IMR-90 (cell line): ENCODE data around the gene SELENOM. TPM values are rescaled to one million over a fixed set of nuclear protein-coding genes. Genes with fewer than 3 reads are reported as not detected.
A peak's percentile ranks its signal among the peaks of the same experiment; 100 is the strongest.

Experiments
- ATAC-seq: fragments of 200-7000 bp; cut with Tn5 transposase; 2 replicates; pipeline ENCODE4 v1.9.1; 2020; ENCODE audit warnings: low read depth, mild to moderate bottlenecking, moderate library complexity
- BruUV-seq: library from RNA; stranded (reverse); fragments of 400-500 nt; replicated peaks from 2 replicates; lab custom pipeline; 2021; lab: Mats Ljungman, UMichigan
- CTCF ChIA-PET: fragments of 300-600 bp; formaldehyde crosslinking; extraction: SDS; loops from one replicate; lab custom pipeline; 2021; ENCODE audit warnings: antibody characterized with exemption; lab: Yijun Ruan, JAX
- POLR2A ChIA-PET: fragments of 300-600 bp; sonication (Branson Sonifier 250); formaldehyde crosslinking; loops from one replicate; lab custom pipeline; 2022; ENCODE audit warnings: antibody characterized with exemption; ENCODE audit not compliant: unreplicated experiment; lab: Charles Lee
- DNase-seq: peaks from one replicate; pipeline ENCODE4 v3.0.0; 2013
- H2AFZ ChIP-seq: replicated peaks from 2 replicates; pipeline ENCODE3; 2013; ENCODE audit warnings: low read length, mild to moderate bottlenecking; ENCODE audit not compliant: poor library complexity
- H2AK5ac ChIP-seq: 2 replicates; pipeline ENCODE4 v1.6.1; 2013; ENCODE audit warnings: low read depth, low read length, inconsistent platforms
- H2AK9ac ChIP-seq: replicated peaks from 2 replicates; pipeline ENCODE3; 2013; ENCODE audit warnings: mild to moderate bottlenecking, low read depth, low read length, moderate library complexity; ENCODE audit not compliant: poor library complexity
- H2BK120ac ChIP-seq: 2 replicates; pipeline ENCODE4 v1.6.1; 2013; ENCODE audit warnings: low read depth, low read length, inconsistent platforms
- H2BK15ac ChIP-seq: 3 replicates; pipeline ENCODE4 v1.6.1; 2013; ENCODE audit warnings: low read depth, low read length, inconsistent platforms
- H2BK20ac ChIP-seq: 2 replicates; pipeline ENCODE4 v1.6.1; 2013; ENCODE audit warnings: low read depth, mild to moderate bottlenecking, inconsistent platforms, low read length, moderate library complexity
- H2BK5ac ChIP-seq: 2 replicates; pipeline ENCODE4 v1.6.1; 2013; ENCODE audit warnings: mild to moderate bottlenecking, low read depth, low read length, inconsistent platforms; ENCODE audit not compliant: poor library complexity, severe bottlenecking
- H3K14ac ChIP-seq: replicated peaks from 2 replicates; pipeline ENCODE4 v1.6.1; 2013; ENCODE audit warnings: low read depth, low read length, inconsistent platforms
- H3K18ac ChIP-seq: 2 replicates; pipeline ENCODE4 v1.6.1; 2013; ENCODE audit warnings: low read depth, low read length, control low read depth
- H3K23ac ChIP-seq: 2 replicates; pipeline ENCODE4 v1.6.1; 2013; ENCODE audit warnings: low read depth, low read length, inconsistent platforms
- H3K27ac ChIP-seq: 2 replicates; pipeline ENCODE4 v1.5.1; 2013; ENCODE audit warnings: mild to moderate bottlenecking, control low read depth, low read length; ENCODE audit not compliant: insufficient read depth
- H3K27me3 ChIP-seq: 2 replicates; pipeline ENCODE4 v1.6.1; 2013; ENCODE audit warnings: low read length; ENCODE audit not compliant: control insufficient read depth, insufficient read depth
- H3K36me3 ChIP-seq: 2 replicates; pipeline ENCODE4 v1.6.1; 2013; ENCODE audit warnings: low read length, mixed read lengths; ENCODE audit not compliant: control insufficient read depth, insufficient read depth
- H3K4ac ChIP-seq: 2 replicates; pipeline ENCODE4 v1.6.1; 2013; ENCODE audit warnings: low read depth, low read length, inconsistent platforms
- H3K4me1 ChIP-seq: 2 replicates; pipeline ENCODE4 v1.6.1; 2013; ENCODE audit warnings: low read length, mixed read lengths; ENCODE audit not compliant: control insufficient read depth, insufficient read depth
- H3K4me2 ChIP-seq: 2 replicates; pipeline ENCODE4 v1.6.1; 2013; ENCODE audit warnings: low read depth, mild to moderate bottlenecking, control low read depth, low read length, moderate library complexity
- H3K4me3 ChIP-seq: 2 replicates; pipeline ENCODE4 v1.5.1; 2013; ENCODE audit warnings: low read depth, mild to moderate bottlenecking, control low read depth, low read length, moderate library complexity; ENCODE audit not compliant: insufficient read depth
- H3K56ac ChIP-seq: 2 replicates; pipeline ENCODE4 v1.6.1; 2013; ENCODE audit warnings: low read length, inconsistent platforms; ENCODE audit not compliant: insufficient read depth; ENCODE audit errors: extremely low read depth
- H3K79me1 ChIP-seq, 2 experiments: 2 replicates each; pipeline ENCODE4 v1.6.1; 2013; ENCODE audit warnings: low read length in 2 of 2, inconsistent platforms in 1 of 2, low read depth in 1 of 2
- H3K9ac ChIP-seq: 2 replicates; pipeline ENCODE4 v1.6.1; 2013; ENCODE audit warnings: low read depth, low read length, control low read depth
- H3K9me1 ChIP-seq: 2 replicates; pipeline ENCODE4 v1.6.1; 2013; ENCODE audit warnings: low read length, inconsistent platforms; ENCODE audit not compliant: insufficient read depth
- H3K9me3 ChIP-seq: 2 replicates; pipeline ENCODE4 v1.6.1; 2013; ENCODE audit warnings: low read length; ENCODE audit not compliant: control insufficient read depth, insufficient read depth
- H4K20me1 ChIP-seq: 2 replicates; pipeline ENCODE4 v1.6.1; 2013; ENCODE audit warnings: low read length, inconsistent platforms; ENCODE audit not compliant: insufficient read depth
- H4K5ac ChIP-seq: 2 replicates; pipeline ENCODE4 v1.6.1; 2013; ENCODE audit warnings: mild to moderate bottlenecking, low read depth, low read length, control low read depth
- H4K8ac ChIP-seq, 2 experiments: 2 replicates each; pipeline ENCODE4 v1.6.1; 2013; ENCODE audit warnings: low read depth in 2 of 2, low read length in 2 of 2, control low read depth in 1 of 2, inconsistent platforms in 1 of 2
- H4K91ac ChIP-seq: 2 replicates; pipeline ENCODE4 v1.6.1; 2013; ENCODE audit warnings: low read depth, low read length, inconsistent platforms; ENCODE audit not compliant: insufficient read depth
- BHLHE40 ChIP-seq: fragments of 150-350 bp; IDR thresholded peaks from 2 replicates; pipeline ENCODE4 v1.6.1; 2016; ENCODE audit warnings: mild to moderate bottlenecking, low read depth, low read length
- CEBPB ChIP-seq: IDR thresholded peaks from 2 replicates; pipeline ENCODE4 v1.6.1; 2012; ENCODE audit warnings: low read depth, low read length, improper control_type of control experiment
- CHD1 ChIP-seq: IDR thresholded peaks from 2 replicates; pipeline ENCODE4 v1.6.1; 2012; ENCODE audit warnings: low read depth, low read length, improper control_type of control experiment
- FOS ChIP-seq: fragments of 150-350 bp; IDR thresholded peaks from 2 replicates; pipeline ENCODE4 v1.6.1; 2016; ENCODE audit warnings: low read depth, low read length
- MAFK ChIP-seq: IDR thresholded peaks from 2 replicates; pipeline ENCODE4 v1.6.1; 2012; ENCODE audit warnings: low read depth, low read length, improper control_type of control experiment
- MAZ ChIP-seq: IDR thresholded peaks from 2 replicates; pipeline ENCODE4 v1.6.1; 2012; ENCODE audit warnings: low read depth, mild to moderate bottlenecking, low read length, improper control_type of control experiment, moderate library complexity, borderline replicate concordance
- MXI1 ChIP-seq: IDR thresholded peaks from 2 replicates; pipeline ENCODE4 v1.6.1; 2012; ENCODE audit warnings: low read depth, mild to moderate bottlenecking, low read length, moderate library complexity, borderline replicate concordance
- NFE2L2 ChIP-seq: fragments of 150-350 bp; IDR thresholded peaks from 2 replicates; pipeline ENCODE4 v1.6.1; 2016; ENCODE audit warnings: low read depth, mild to moderate bottlenecking, low read length
- RAD21 ChIP-seq: IDR thresholded peaks from 2 replicates; pipeline ENCODE4 v1.6.1; 2012; ENCODE audit warnings: low read length, improper control_type of control experiment
- RFX5 ChIP-seq: IDR thresholded peaks from 2 replicates; pipeline ENCODE4 v1.8.0; 2012; ENCODE audit warnings: low read depth, mild to moderate bottlenecking, low read length, moderate library complexity
- SMC3 ChIP-seq: fragments of 150-350 bp; IDR thresholded peaks from 2 replicates; pipeline ENCODE4 v1.6.1; 2016; ENCODE audit warnings: low read depth, mild to moderate bottlenecking, antibody characterized with exemption, low read length, moderate library complexity
- WGBS, 2 experiments: methylation state at CpG; one replicate each; pipeline versions ENCODE4 v1.1.5 to v1.1.7; 2013; ENCODE audit warnings: missing lambda C conversion rate in 2 of 2; ENCODE audit not compliant: insufficient read length in 1 of 2; ENCODE audit errors: extremely low coverage in 2 of 2; 5-methylcytosine and 5-hydroxymethylcytosine counted together
- dilution Hi-C: fragments of 300-500 bp; cut with HindIII; formaldehyde crosslinking; loops from one replicate; pipeline ENCODE4 v1.14.3; 2018; ENCODE audit warnings: low sequenced_read_pairs; ENCODE audit not compliant: unreplicated experiment
- in situ Hi-C: fragments of 300-500 bp; cut with MboI; formaldehyde crosslinking; loops from 3 replicates; pipeline ENCODE4 v1.14.3; 2019; ENCODE audit warnings: low sequenced_read_pairs, inconsistent platforms, mixed read lengths
- intact Hi-C: fragments of 100-400 bp; cut with micrococcal nuclease; formaldehyde crosslinking; loops from 2 replicates; pipeline ENCODE4 v1.10.0; 2022
- polyA plus RNA-seq, 3 experiments: library from polyadenylated mRNA; depleted of rRNA; stranded (reverse); fragments of >200 nt; gene quantifications; 2 replicates each; pipeline ENCODE4 v1.2.3, GENCODE V29; 2012; ENCODE audit warnings: low replicate concordance in 1 of 3
- total RNA-seq: library from RNA; depleted of rRNA; stranded (reverse); fragments of >200 nt; gene quantifications from 2 replicates; pipeline ENCODE4 v1.2.3, GENCODE V29; 2012
- TF ChIP-seq, protein P1 (sequence below): fragments of 150-350 bp; IDR thresholded peaks from 2 replicates; pipeline ENCODE4 v1.6.1; 2017; ENCODE audit warnings: mild to moderate bottlenecking, antibody characterized with exemption, low read length, low read depth
- TF ChIP-seq, protein P2 (sequence below): conservative IDR thresholded peaks from 2 replicates; pipeline ENCODE4 v1.5.1; 2012; ENCODE audit warnings: mild to moderate bottlenecking, low read depth, low read length, improper control_type of control experiment
- TF ChIP-seq, protein P3 (sequence below): fragments of 150-350 bp; IDR thresholded peaks from 2 replicates; pipeline ENCODE4 v1.6.1; 2016; ENCODE audit warnings: low read depth, mild to moderate bottlenecking, low read length, moderate library complexity, borderline replicate concordance

Gene SELENOM
- total and polyA plus RNA-seq, 2 of the 4 experiments (the other 2 are of a cell fraction), result 46.2 to 270 TPM

DNA sequence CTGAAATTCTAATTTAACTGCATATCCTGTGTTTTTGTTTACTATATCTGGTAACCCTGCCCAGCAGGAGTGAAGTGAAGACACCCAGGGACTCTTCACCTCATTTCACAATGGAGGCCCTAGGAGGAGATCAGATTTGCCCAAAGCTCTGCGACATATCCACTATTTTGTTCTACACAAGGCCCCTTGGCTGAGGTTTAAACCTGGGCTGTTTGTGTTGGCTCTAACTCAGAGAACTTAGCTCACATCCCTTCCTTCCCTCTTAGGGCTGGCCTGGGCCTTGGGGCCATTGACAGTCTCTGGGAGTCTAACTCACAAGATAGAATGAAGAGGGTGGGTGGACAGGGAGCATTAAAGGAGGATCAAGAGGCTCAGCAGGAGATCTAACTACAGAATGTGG, 41.1 kb upstream of the SELENOM start:
- ATAC-seq, result peak; percentile 62
- Histone ChIP-seq H3K9me3 (peaks cover 4% of the 10 kb centered on the region; the same call in 1 of the 2 replicates), H2AK9ac (peak overlapping the region; percentile 57), H3K14ac (peak overlapping the region; percentile 51), H4K8ac (peak overlapping the region; percentile 65), H3K36me3 (no peaks in the 10 kb centered on the region), H3K27me3 (no peaks in the 10 kb centered on the region), H4K91ac (peak overlapping the region; percentile 67), H4K20me1 (no peaks in the 10 kb centered on the region), H2BK120ac (peak overlapping the region; percentile 60), H2BK20ac (peak overlapping the region; percentile 12; the same call in 1 of the 2 replicates), H3K4me2 (no peak overlapping the region), H3K27ac (peak overlapping the region; percentile 9; the same call in 1 of the 2 replicates), H2BK5ac (peak overlapping the region; percentile 9), H3K18ac (no peak overlapping the region), H4K5ac (peak overlapping the region; percentile 78), H2AFZ (peak overlapping the region; percentile 76), H3K56ac (no peak overlapping the region), H3K23ac (no peak overlapping the region), H3K4ac (peak overlapping the region; percentile 65), H3K79me1 (no peaks in the 10 kb centered on the region), H2BK15ac (peak overlapping the region; percentile 18; the same call in 1 of the 3 replicates), H3K9me1 (0 out of 2 replicates have a peak, but pooled peaks cover 4% of the 10 kb centered on the region), H3K9ac (peak overlapping the region; percentile 24), H2AK5ac (peak overlapping the region; percentile 29; the same call in 1 of the 2 replicates), H3K4me3 (no peak overlapping the region), H3K4me1 (peaks cover 5% of the 10 kb centered on the region)
- dilution Hi-C loops, result no loop called here
- CTCF ChIA-PET, result interaction anchor here (0.8 to 2.0 kb wide), 3 partner anchors 13 to 50 kb away, joined by 3 to 12 read pairs (median 3); partner anchors contain the start of gene SELENOM
- TF ChIP-seq FOS (no peak), RFX5 (no peak), MXI1 (no peak), RAD21 (no peak), BHLHE40 (no peak), SMC3 (no peak), MAZ (no peak), CHD1 (no peak), MAFK (no peak), CEBPB (no peak), NFE2L2 (no peak)
- TF ChIP-seq, protein P1, sequence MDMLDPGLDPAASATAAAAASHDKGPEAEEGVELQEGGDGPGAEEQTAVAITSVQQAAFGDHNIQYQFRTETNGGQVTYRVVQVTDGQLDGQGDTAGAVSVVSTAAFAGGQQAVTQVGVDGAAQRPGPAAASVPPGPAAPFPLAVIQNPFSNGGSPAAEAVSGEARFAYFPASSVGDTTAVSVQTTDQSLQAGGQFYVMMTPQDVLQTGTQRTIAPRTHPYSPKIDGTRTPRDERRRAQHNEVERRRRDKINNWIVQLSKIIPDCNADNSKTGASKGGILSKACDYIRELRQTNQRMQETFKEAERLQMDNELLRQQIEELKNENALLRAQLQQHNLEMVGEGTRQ, result no peak
- TF ChIP-seq, protein P2, sequence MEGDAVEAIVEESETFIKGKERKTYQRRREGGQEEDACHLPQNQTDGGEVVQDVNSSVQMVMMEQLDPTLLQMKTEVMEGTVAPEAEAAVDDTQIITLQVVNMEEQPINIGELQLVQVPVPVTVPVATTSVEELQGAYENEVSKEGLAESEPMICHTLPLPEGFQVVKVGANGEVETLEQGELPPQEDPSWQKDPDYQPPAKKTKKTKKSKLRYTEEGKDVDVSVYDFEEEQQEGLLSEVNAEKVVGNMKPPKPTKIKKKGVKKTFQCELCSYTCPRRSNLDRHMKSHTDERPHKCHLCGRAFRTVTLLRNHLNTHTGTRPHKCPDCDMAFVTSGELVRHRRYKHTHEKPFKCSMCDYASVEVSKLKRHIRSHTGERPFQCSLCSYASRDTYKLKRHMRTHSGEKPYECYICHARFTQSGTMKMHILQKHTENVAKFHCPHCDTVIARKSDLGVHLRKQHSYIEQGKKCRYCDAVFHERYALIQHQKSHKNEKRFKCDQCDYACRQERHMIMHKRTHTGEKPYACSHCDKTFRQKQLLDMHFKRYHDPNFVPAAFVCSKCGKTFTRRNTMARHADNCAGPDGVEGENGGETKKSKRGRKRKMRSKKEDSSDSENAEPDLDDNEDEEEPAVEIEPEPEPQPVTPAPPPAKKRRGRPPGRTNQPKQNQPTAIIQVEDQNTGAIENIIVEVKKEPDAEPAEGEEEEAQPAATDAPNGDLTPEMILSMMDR, result no peak
- TF ChIP-seq, protein P3, sequence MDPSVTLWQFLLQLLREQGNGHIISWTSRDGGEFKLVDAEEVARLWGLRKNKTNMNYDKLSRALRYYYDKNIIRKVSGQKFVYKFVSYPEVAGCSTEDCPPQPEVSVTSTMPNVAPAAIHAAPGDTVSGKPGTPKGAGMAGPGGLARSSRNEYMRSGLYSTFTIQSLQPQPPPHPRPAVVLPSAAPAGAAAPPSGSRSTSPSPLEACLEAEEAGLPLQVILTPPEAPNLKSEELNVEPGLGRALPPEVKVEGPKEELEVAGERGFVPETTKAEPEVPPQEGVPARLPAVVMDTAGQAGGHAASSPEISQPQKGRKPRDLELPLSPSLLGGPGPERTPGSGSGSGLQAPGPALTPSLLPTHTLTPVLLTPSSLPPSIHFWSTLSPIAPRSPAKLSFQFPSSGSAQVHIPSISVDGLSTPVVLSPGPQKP, result no peak
- no TSS peak for BruUV-seq
- intact Hi-C loops, result loop anchor here (2.0 to 5.0 kb wide), 2 partner anchors 82 to 386 kb away; no protein-coding TSS in a partner anchor
- POLR2A ChIA-PET, result no interaction called here
- DNase-seq, result peak; percentile 35
- no CpG with 5 or more reads among the region's 1 CpG for WGBS, 2 experiments
- in situ Hi-C loops, result loop anchor here (5.0 kb wide), 2 partner anchors 36 to 201 kb away; no protein-coding TSS in a partner anchor
